ENCODE data around the gene RAB18. TPM values are rescaled to one million over a fixed set of nuclear protein-coding genes. Genes with fewer than 3 reads are reported as not detected.
"Not testable (repeated sequence)": the region's sequence is repeated elsewhere in the genome, so short reads cannot be mapped to it uniquely, and the experiment has no call there.

The RAB18 gene
- total RNA-seq, 2 donors from 2014 or later, result 35.5 to 51.2 TPM

GRCh38 chr10:27504808-27505460 is 830 bp downstream of the RAB18 start:
- Histone ChIP-seq H3K4me1 (ENCODE audit: control insufficient read depth in 1 of 2, low read depth in 2 of 2) (peaks cover 11 to 34% of the 10 kb centered on the region in 2 donors), H3K27ac (peak overlapping the region; percentile 84 to 89), H3K27me3 (replicated peaks; ENCODE audit: insufficient read depth) (no peaks in the 10 kb centered on the region), H3K4me3 (peak overlapping the region; percentile 92), H3K9me3 (no peaks in the 10 kb centered on the region), H3K36me3 (no peaks in the 10 kb centered on the region)
- DNase-seq (ENCODE audit: low spot score), result no peak
- peak; percentile 12 for ATAC-seq (ENCODE audit: insufficient number of reproducible peaks, low FRiP score, low read depth)
- TF ChIP-seq CTCF (IDR thresholded peaks at IDR 0.05), result no peak

- H3K27ac ChIP-seq; ATAC-seq (ENCODE audit: insufficient number of reproducible peaks, low FRiP score, low read depth); H3K36me3 ChIP-seq; H3K9me3 ChIP-seq; DNase-seq (ENCODE audit: low spot score); H3K27me3 ChIP-seq (replicated peaks; ENCODE audit: insufficient read depth): not testable (repeated sequence)
- H3K4me1 ChIP-seq (ENCODE audit: control insufficient read depth in 1 of 2, low read depth in 2 of 2), result peaks cover 11 to 34% of the 10 kb centered on the region in 2 donors
- peak overlapping the region; percentile 92 for H3K4me3 ChIP-seq
Observed at GRCh38 chr10:27505537-27505936, 1.4 kb downstream of the RAB18 start.

- Histone ChIP-seq H3K4me3 (no peak overlapping the region), H3K27me3 (replicated peaks; ENCODE audit: insufficient read depth) (no peaks in the 10 kb centered on the region), H3K27ac (no peak overlapping the region), H3K9me3 (no peaks in the 10 kb centered on the region), H3K36me3 (no peaks in the 10 kb centered on the region), H3K4me1 (ENCODE audit: control insufficient read depth in 1 of 2, low read depth in 2 of 2) (peaks cover 11 to 34% of the 10 kb centered on the region in 2 donors)
- no peak for TF ChIP-seq CTCF (IDR thresholded peaks at IDR 0.05)
- ATAC-seq (ENCODE audit: insufficient number of reproducible peaks, low FRiP score, low read depth), result no peak
- DNase-seq (ENCODE audit: low spot score), result no peak
Observed at GRCh38 chr10:27506280-27506679, 2.2 kb downstream of the RAB18 start.

GRCh38 chr10:27512548-27512947 is 8.4 kb downstream of the RAB18 start:
- Histone ChIP-seq H3K36me3 (peaks cover 4% of the 10 kb centered on the region), H3K27ac (no peak overlapping the region), H3K4me1 (ENCODE audit: control insufficient read depth in 1 of 2, low read depth in 2 of 2) (peaks cover 2 to 26% of the 10 kb centered on the region in 2 donors), H3K9me3 (no peaks in the 10 kb centered on the region), H3K4me3 (no peak overlapping the region), H3K27me3 (replicated peaks; ENCODE audit: insufficient read depth) (no peaks in the 10 kb centered on the region)
- DNase-seq (ENCODE audit: low spot score) (no peak), ATAC-seq (ENCODE audit: insufficient number of reproducible peaks, low FRiP score, low read depth) (no peak)
- no peak for TF ChIP-seq CTCF (IDR thresholded peaks at IDR 0.05)

GRCh38 chr10:27513451-27514191 is 9.5 kb downstream of the RAB18 start:
- peaks cover 4% of the 10 kb centered on the region for H3K36me3 ChIP-seq
- H3K9me3 ChIP-seq, result no peaks in the 10 kb centered on the region
- peaks cover 2 to 19% of the 10 kb centered on the region in 2 donors for H3K4me1 ChIP-seq (ENCODE audit: control insufficient read depth in 1 of 2, low read depth in 2 of 2)
- ATAC-seq (ENCODE audit: insufficient number of reproducible peaks, low FRiP score, low read depth) (no peak), DNase-seq (ENCODE audit: low spot score) (no peak)
- TF ChIP-seq CTCF (IDR thresholded peaks at IDR 0.05), result no peak
- no peak overlapping the region for H3K27ac ChIP-seq
- no peaks in the 10 kb centered on the region for H3K27me3 ChIP-seq (replicated peaks; ENCODE audit: insufficient read depth)
- no peak overlapping the region for H3K4me3 ChIP-seq
